ENCODE results near the gene SORL1.
"Not testable (repeated sequence)": the region's sequence is repeated elsewhere in the genome, so short reads cannot be mapped to it uniquely, and the experiment has no call there.

The SORL1 gene, protein sequence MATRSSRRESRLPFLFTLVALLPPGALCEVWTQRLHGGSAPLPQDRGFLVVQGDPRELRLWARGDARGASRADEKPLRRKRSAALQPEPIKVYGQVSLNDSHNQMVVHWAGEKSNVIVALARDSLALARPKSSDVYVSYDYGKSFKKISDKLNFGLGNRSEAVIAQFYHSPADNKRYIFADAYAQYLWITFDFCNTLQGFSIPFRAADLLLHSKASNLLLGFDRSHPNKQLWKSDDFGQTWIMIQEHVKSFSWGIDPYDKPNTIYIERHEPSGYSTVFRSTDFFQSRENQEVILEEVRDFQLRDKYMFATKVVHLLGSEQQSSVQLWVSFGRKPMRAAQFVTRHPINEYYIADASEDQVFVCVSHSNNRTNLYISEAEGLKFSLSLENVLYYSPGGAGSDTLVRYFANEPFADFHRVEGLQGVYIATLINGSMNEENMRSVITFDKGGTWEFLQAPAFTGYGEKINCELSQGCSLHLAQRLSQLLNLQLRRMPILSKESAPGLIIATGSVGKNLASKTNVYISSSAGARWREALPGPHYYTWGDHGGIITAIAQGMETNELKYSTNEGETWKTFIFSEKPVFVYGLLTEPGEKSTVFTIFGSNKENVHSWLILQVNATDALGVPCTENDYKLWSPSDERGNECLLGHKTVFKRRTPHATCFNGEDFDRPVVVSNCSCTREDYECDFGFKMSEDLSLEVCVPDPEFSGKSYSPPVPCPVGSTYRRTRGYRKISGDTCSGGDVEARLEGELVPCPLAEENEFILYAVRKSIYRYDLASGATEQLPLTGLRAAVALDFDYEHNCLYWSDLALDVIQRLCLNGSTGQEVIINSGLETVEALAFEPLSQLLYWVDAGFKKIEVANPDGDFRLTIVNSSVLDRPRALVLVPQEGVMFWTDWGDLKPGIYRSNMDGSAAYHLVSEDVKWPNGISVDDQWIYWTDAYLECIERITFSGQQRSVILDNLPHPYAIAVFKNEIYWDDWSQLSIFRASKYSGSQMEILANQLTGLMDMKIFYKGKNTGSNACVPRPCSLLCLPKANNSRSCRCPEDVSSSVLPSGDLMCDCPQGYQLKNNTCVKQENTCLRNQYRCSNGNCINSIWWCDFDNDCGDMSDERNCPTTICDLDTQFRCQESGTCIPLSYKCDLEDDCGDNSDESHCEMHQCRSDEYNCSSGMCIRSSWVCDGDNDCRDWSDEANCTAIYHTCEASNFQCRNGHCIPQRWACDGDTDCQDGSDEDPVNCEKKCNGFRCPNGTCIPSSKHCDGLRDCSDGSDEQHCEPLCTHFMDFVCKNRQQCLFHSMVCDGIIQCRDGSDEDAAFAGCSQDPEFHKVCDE (N-terminal part only)

GRCh38 chr11:121451986-121452608 is at the start of gene SORL1:
Gene SORL1, plus strand, starts transcription at chr11:121452314. Its CDS starts 18 bp downstream, at chr11:121452332.
- no peak for DNase-seq (ENCODE audit: low read depth, low spot score)

- DNase-seq (ENCODE audit: low read depth, low spot score), result no peak
These were observed 46.5 kb upstream of the SORL1 start for GRCh38 chr11:121405646-121406045.

GRCh38 chr11:121406291-121406690 is 45.8 kb upstream of the SORL1 start:
- DNase-seq (ENCODE audit: low read depth, low spot score), result no peak

DNA sequence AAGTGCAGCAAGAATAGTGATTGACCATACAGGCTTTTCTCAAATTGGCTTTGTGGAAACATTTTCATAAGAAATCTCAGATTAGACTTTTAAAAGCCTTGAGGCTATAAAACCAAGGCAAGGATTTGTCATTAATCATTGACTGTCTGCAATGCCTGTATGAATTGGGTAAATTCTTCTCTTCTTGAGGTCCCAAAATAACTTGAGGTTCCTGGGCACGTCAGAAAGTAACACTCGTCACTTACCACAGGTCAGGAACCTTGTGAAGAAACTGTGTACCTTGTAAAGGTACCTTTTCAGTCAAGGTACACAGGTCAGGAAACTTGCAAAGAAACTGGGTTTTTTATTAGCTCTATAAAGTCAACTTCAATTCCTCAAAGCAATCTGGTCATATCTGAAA is 43.3 kb upstream of the SORL1 start:
- DNase-seq (ENCODE audit: low read depth, low spot score), result no peak

DNA sequence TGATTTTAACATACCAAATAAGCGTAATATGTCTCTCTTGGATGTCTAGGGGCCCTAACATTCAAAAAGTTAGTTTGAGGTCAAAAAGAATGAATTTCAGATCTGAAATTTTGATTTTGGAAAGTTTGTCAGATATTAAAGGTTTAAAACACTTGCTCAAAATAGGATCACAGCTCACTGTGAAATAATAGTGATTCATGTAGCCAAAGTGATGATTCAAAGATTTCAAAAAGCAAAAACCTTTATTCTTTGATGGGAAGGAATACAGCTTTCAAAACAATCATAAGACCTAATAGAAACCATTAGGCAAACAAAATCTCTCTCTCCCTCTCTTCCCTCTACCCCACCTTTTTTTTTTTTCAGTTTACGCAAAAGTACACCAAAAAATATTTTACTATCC is 42.1 kb upstream of the SORL1 start:
- not testable (repeated sequence) for DNase-seq (ENCODE audit: low read depth, low spot score)

GRCh38 chr11:121411330-121411729 is 40.8 kb upstream of the SORL1 start:
- DNase-seq (ENCODE audit: low read depth, low spot score), result not testable (repeated sequence)

DNA sequence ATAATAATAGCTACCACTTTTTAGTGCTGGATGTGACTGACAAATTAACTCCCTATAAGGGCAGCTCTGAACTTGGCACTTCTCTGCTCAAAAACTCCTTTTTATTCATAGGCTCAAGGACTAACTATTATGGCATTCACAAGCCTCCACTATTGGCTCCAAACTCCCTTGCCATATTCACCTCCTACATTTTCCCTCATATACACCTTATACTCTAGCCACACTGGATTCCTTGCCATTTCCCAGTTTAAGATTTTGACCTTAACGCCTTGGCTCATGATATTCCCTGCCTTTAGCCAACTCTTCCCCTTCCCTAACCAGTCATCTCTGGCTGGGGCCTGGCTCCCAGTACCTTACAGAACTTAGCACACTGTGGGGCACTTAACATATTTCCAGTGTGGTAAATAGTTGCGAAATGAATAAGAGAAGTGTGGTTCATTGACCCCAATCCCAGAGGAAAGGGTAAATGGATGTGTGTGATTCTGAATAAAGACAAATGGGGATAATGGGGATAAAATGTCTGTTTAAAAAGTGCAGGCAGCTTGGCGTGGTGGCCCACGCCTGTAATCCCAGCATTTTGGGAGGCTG is 40.0 kb upstream of the SORL1 start:
- no peak for DNase-seq (ENCODE audit: low read depth, low spot score)

- no peak for DNase-seq (ENCODE audit: low read depth, low spot score)
These were observed 39.3 kb upstream of the SORL1 start for GRCh38 chr11:121412711-121413415.

GRCh38 chr11:121414141-121414913 is 37.8 kb upstream of the SORL1 start:
- no peak for DNase-seq (ENCODE audit: low read depth, low spot score)

- no peak for DNase-seq (ENCODE audit: low read depth, low spot score)
These were observed 36.3 kb upstream of the SORL1 start for GRCh38 chr11:121415856-121416255.

GRCh38 chr11:121417055-121417551 is 35.0 kb upstream of the SORL1 start:
- no peak for DNase-seq (ENCODE audit: low read depth, low spot score)

- DNase-seq (ENCODE audit: low read depth, low spot score), result no peak
These were observed 34.5 kb upstream of the SORL1 start for GRCh38 chr11:121417607-121418006.

DNA sequence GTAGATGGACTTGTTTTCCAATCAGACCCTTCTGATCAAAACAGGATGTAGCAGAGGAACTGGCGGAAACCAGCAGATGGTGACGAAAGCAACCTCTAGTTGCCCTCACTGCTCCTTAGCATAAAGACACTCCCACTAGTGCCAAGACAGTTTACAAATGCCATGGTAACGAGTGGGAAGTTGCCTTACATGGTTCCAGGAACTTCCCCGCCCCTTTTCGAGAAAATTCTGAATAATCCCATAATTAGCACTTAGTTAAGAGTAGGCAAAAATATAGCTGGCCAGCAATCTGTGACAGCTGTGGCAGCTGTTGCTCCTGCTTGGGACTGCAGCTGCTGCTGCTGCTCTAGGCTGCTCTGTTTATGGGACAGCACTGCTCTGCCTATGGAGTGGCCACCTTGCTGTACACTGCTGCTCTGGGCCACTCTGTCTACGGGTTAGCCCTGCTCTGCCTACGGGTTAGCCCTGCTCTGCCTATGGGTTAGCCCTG is 33.4 kb upstream of the SORL1 start:
- DNase-seq (ENCODE audit: low read depth, low spot score), result no peak

- DNase-seq (ENCODE audit: low read depth, low spot score), result no peak
These were observed 32.3 kb upstream of the SORL1 start for GRCh38 chr11:121419836-121420235.

GRCh38 chr11:121420398-121420797 is 31.7 kb upstream of the SORL1 start:
- no peak for DNase-seq (ENCODE audit: low read depth, low spot score)

DNA sequence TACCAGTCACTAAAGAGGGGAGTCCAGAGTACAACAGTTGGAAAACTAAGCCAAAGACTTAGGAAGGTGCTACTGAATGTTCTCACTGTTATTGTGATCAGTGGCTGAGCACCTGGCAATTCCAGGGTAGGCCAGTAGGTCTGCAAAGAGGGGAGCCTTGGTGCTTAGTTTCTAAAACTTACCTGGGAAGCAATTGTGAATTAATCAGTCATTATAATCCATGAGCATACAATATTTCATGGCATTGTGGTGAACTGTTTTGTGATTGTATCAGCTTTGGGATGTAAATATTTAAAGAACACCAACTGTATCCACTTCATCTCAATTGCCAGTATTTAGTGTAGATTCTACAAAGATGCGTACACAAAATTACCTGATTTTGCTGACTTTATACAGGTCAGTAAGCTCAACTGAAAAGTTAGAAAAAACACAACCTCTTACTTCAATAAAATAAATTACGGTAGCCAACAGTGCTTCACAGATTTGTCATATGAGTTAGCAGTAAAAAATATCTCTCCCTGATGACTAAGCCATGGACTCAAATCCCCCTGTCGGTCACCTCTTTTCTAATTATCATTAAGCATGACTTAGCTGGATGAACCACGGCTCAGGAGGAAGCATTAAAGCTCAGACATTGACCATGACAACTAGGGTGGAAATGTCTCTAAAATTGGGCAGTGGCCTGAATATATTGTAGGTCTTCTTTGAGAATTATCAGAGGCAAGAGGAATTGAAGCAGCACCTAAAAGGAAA is 30.8 kb upstream of the SORL1 start:
- DNase-seq (ENCODE audit: low read depth, low spot score), result no peak

DNA sequence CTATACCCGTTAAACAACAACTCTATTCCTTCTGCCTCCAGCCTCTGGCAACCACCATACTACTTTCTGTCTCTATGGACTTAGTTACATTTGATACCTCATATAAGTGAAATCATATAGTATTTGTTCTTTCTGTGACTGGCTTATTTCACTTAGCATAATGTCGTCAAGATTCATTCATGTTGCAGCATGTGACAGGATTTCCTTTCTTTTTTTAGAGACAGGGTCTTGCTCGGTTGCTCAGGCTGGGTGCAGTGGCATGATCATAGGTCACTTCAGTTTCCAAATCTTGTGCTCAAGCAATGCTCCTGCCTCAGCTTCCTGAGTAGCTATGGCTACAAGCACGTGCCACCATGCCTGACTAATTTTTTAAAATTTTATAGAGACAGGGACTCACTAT is 29.4 kb upstream of the SORL1 start:
- DNase-seq (ENCODE audit: low read depth, low spot score), result no peak

- DNase-seq (ENCODE audit: low read depth, low spot score), result no peak
These were observed 26.3 kb upstream of the SORL1 start for GRCh38 chr11:121425828-121426227.

All from activated CD4-positive, CD25-positive, alpha-beta regulatory T cell treated with anti-CD3 and anti-CD28 coated beads, Interleukin-2, amount 50 U/mL, for 16 hours (primary cell).